ENCODE measurements around the gene ING3. TPM values are rescaled to one million over a fixed set of nuclear protein-coding genes. Genes with fewer than 3 reads are reported as not detected.
A peak's percentile ranks its signal among the peaks of the same experiment; 100 is the strongest.

Gene ING3
- total RNA-seq, 3 donors from 2014 or later = 14.6 to 19.0 (median 19.0) TPM

DNA sequence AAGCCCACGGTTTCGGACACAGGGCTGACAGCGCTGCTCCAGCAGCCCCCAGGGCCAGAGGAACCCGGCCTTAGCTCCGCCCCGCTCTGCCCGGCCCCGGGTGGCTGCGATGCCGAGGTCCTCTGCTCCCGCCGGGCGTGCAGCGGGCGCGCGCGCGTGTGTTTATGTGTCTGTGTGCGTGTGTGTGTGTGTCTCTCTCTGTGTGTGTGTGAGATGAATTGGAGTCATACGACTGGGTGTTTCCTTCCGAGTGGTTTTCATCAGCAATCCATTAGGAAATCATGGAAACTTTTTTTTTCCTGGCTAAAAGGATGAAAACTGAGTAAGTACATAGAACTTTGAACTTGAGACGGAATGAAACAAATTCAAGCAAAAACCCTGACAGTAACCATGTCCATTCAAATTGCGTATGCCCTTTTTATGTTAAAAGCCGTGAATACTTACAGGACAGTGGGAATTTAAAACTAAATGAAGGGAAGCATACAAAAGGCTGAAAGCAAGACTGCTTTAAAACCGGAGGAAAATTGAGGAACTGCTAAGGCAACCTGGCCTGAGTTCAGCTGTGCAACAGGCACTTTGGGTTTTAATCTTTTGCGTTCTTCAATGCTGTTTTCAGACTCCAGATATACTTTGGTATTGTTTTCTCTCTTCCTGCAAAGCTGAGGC is 38.1 kb downstream of the ING3 start, which contains the start of gene CPED1:
Gene CPED1 (plus strand): TSS at position 121 of the 666 bp plus-strand sequence. CDS start 911 bp downstream, outside the sequence.
- DNase-seq (ENCODE audit: low spot score in 2 of 2) = peak; percentile 24 to 52
- Histone ChIP-seq H3K36me3 (no peaks in the 10 kb centered on the region), H3K9me3 (no peaks in the 10 kb centered on the region), H3K27me3 (peaks cover 0 to 7% of the 10 kb centered on the region in 2 donors), H3K4me1 (no peaks in the 10 kb centered on the region), H3K27ac (peak within 1 kb of the TSS; percentile 77 to 90), H3K4me3 (peak within 1 kb of the TSS; percentile 51 to 65 (median 53))
- TF ChIP-seq, protein P1, sequence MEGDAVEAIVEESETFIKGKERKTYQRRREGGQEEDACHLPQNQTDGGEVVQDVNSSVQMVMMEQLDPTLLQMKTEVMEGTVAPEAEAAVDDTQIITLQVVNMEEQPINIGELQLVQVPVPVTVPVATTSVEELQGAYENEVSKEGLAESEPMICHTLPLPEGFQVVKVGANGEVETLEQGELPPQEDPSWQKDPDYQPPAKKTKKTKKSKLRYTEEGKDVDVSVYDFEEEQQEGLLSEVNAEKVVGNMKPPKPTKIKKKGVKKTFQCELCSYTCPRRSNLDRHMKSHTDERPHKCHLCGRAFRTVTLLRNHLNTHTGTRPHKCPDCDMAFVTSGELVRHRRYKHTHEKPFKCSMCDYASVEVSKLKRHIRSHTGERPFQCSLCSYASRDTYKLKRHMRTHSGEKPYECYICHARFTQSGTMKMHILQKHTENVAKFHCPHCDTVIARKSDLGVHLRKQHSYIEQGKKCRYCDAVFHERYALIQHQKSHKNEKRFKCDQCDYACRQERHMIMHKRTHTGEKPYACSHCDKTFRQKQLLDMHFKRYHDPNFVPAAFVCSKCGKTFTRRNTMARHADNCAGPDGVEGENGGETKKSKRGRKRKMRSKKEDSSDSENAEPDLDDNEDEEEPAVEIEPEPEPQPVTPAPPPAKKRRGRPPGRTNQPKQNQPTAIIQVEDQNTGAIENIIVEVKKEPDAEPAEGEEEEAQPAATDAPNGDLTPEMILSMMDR (IDR thresholded peaks at IDR 0.05) = no peak
- no peak for TF ChIP-seq POLR2A (IDR thresholded peaks at IDR 0.05)
- TF ChIP-seq POLR2AphosphoS5 (IDR thresholded peaks at IDR 0.05) = peak in 1 of 3 donors; percentile 36
- intact Hi-C loops (cut with DNase I; ENCODE audit: low total_unique reads) = loop anchor here (10.0 kb wide), 1 partner anchor 96 kb away; no protein-coding TSS in a partner anchor

DNA sequence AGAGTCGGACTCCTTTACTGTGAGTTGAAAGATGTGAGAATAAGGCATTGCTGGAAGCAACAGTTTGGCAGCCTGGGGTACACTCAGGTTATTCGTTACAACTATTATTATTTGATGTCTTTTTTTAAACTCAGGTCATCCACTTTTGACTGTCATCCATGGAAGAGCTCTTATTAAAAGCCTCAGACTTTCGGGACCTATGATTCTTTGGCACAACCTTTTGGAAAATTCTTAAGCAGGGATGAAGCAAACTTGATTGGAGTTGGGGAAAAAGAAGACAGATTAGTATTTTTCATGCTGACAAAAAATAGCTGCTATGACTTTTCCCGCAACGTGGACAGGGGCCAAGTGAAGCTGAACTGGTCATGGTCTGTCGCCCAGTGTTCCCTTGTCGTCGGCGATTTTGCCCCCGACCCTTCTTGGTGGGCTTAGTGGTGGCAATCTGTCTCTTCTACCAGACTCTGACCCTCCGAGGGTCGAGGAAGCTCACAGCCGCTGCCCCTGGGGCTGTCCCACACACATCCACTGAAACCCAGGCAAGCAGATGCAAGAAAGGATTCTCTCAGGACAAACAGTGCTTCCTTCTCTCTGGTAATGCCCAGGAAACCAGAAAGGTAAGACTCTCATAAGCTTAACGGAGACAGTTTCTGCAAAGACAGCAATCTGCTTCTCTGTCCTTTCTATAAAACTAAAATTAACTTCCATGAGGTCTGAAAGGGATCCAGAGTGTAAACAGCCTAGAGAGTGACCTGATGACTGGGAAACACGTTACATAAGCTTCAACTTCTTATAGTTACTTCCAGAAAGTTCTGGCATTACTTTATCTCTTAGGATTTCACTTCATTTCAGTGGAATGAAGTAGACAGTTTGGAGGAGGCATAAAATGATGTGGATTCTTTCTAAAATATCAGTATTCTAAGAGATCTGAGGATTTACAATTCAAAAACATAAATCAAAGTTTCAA is 39.0 kb downstream of the ING3 start:
- Histone ChIP-seq H3K4me1 (no peaks in the 10 kb centered on the region), H3K36me3 (no peaks in the 10 kb centered on the region), H3K9me3 (no peaks in the 10 kb centered on the region), H3K27ac (peak overlapping the region; percentile 77 to 90), H3K4me3 (peak overlapping the region; percentile 51 to 65 (median 53)), H3K27me3 (peaks cover 0 to 7% of the 10 kb centered on the region in 2 donors)
- intact Hi-C loops (cut with DNase I; ENCODE audit: low total_unique reads) = loop anchor here (10.0 kb wide), 1 partner anchor 95 kb away; no protein-coding TSS in a partner anchor
- DNase-seq (ENCODE audit: low spot score in 2 of 2) = no peak
- TF ChIP-seq POLR2AphosphoS5 (IDR thresholded peaks at IDR 0.05) (no peak), POLR2A (IDR thresholded peaks at IDR 0.05) (no peak)
- TF ChIP-seq, protein P1 (IDR thresholded peaks at IDR 0.05) = no peak

DNA sequence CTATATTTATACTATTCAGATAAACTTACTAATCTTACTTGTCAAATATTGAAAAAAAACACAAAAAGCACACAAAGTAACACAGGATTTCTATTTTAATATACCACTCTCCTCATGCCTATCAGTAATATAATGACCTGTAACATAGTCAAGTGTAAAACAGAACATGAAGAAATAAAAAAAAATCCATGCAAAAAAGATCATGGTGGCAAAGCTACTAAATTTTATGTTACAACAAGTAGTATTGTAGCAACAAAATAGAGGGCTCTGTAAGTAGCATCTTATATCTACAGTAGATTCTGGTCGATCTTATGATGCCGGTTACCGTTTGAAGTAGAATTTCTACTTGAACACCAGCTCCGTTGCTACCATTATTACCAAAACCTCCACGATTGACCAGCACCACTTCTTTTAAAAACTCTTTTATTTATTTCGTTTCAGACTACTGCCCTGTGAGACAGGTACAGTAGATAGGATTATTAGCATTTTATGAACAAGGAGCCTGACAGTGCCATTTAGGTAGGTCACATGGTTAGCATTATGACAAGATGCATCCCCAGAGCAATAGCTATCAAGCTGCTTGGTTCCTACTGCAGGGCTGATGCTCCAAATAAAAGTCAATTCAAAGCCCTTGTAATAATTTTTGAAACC is 40.0 kb downstream of the ING3 start:
- peak overlapping the region; percentile 51 to 65 (median 53) for H3K4me3 ChIP-seq
- no peaks in the 10 kb centered on the region for H3K9me3 ChIP-seq
- H3K4me1 ChIP-seq = no peaks in the 10 kb centered on the region
- intact Hi-C loops (cut with DNase I; ENCODE audit: low total_unique reads) = no loop called here
- TF ChIP-seq POLR2A (IDR thresholded peaks at IDR 0.05) = no peak
- TF ChIP-seq POLR2AphosphoS5 (IDR thresholded peaks at IDR 0.05) = no peak
- TF ChIP-seq, protein P1 (IDR thresholded peaks at IDR 0.05) = no peak
- no peaks in the 10 kb centered on the region for H3K36me3 ChIP-seq
- H3K27ac ChIP-seq = peak overlapping the region; percentile 28 to 77
- DNase-seq (ENCODE audit: low spot score in 2 of 2) = no peak
- H3K27me3 ChIP-seq = peaks cover 0 to 7% of the 10 kb centered on the region in 2 donors

DNA sequence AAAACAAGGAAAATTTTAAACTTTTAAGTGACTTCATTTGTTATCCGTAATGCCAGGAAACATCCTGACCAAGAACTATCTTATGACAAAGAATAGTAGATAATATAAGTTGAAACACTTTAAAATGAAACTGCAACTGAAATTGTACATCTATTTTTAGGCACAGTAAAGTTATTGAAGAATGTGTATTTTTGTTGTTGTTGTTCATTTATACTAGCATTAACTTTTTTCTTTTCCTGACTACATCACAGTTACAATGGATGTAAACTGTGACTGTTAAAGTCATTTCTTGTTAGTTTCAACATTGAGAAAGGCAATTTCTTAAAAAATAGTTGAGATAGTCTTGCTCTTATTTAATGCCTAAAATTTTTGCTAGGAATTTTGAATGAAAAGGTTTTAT is 40.6 kb downstream of the ING3 start:
- H3K27ac ChIP-seq = peak overlapping the region in 1 of 2 donors; percentile 28
- H3K4me3 ChIP-seq = peak overlapping the region; percentile 51 to 65 (median 53)
- H3K36me3 ChIP-seq = no peaks in the 10 kb centered on the region
- no peak for DNase-seq (ENCODE audit: low spot score in 2 of 2)
- H3K9me3 ChIP-seq = no peaks in the 10 kb centered on the region
- TF ChIP-seq POLR2AphosphoS5 (IDR thresholded peaks at IDR 0.05) (no peak), POLR2A (IDR thresholded peaks at IDR 0.05) (no peak)
- TF ChIP-seq, protein P1 (IDR thresholded peaks at IDR 0.05) = no peak
- intact Hi-C loops (cut with DNase I; ENCODE audit: low total_unique reads) = no loop called here
- H3K4me1 ChIP-seq = no peaks in the 10 kb centered on the region
- peaks cover 0 to 7% of the 10 kb centered on the region in 2 donors for H3K27me3 ChIP-seq
